ENCODE data around the gene CTBP2. TPM values are rescaled to one million over a fixed set of nuclear protein-coding genes. Genes with fewer than 3 reads are reported as not detected.
A peak's percentile ranks its signal among the peaks of the same experiment; 100 is the strongest.

The CTBP2 gene
- total RNA-seq, 1 donor from 2014 or later, result 90.6 TPM

DNA sequence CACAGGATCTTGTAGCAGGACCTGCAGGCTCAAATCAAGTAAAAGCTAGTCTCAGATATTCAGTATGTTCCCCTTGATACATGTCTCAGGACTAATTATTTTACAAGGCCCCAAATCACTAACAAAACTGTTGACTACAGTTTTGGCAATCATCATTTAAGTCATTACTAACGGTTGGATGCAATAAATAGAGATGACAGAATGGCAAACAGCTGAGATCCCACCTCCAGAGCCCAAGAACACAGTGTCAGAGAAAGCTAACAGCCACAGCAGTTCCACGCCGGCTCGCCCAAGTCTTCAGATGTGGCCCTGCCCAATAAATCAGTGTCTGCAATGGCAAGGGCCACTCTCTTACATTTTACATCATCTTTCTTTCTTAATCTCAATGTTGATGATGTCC lies 87.6 kb downstream of the CTBP2 start:
- Mint-ChIP-seq H3K27me3 (ENCODE audit: low read depth) (no peaks in the 10 kb centered on the region), H3K27ac (ENCODE audit: unreplicated experiment) (no peak overlapping the region), H3K4me1 (ENCODE audit: low read depth) (peaks cover 33% of the 10 kb centered on the region), H3K9me3 (ENCODE audit: low read depth) (no peaks in the 10 kb centered on the region), H3K4me3 (ENCODE audit: unreplicated experiment) (no peak overlapping the region), H3K36me3 (ENCODE audit: low read depth) (peaks cover 12% of the 10 kb centered on the region)
- DNase-seq (ENCODE audit: low spot score), result peak; percentile 28
- TF ChIP-seq, protein P1, sequence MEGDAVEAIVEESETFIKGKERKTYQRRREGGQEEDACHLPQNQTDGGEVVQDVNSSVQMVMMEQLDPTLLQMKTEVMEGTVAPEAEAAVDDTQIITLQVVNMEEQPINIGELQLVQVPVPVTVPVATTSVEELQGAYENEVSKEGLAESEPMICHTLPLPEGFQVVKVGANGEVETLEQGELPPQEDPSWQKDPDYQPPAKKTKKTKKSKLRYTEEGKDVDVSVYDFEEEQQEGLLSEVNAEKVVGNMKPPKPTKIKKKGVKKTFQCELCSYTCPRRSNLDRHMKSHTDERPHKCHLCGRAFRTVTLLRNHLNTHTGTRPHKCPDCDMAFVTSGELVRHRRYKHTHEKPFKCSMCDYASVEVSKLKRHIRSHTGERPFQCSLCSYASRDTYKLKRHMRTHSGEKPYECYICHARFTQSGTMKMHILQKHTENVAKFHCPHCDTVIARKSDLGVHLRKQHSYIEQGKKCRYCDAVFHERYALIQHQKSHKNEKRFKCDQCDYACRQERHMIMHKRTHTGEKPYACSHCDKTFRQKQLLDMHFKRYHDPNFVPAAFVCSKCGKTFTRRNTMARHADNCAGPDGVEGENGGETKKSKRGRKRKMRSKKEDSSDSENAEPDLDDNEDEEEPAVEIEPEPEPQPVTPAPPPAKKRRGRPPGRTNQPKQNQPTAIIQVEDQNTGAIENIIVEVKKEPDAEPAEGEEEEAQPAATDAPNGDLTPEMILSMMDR (IDR thresholded peaks at IDR 0.05), result no peak

DNA sequence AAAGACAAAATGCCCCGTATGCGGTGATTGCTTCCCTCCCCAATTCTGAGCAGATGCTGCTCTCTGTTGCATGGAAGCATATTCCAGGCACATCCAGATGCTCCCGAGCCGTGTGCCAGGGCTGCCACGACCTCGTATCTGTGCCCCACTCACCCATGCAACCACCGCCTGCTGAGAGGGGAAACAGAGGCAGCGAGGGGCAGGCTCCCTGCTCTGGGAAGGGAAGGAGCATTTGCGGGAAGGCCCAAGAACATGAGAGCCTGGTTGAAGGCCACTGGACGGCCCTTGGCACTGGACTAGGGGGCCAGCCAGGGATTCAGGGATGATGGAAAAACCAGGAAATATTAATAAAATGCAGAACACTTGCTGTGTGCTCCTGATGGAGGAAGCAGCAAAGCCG lies 89.4 kb downstream of the CTBP2 start:
- Mint-ChIP-seq H3K27ac (ENCODE audit: unreplicated experiment) (no peak overlapping the region), H3K4me3 (ENCODE audit: unreplicated experiment) (no peak overlapping the region)

DNA sequence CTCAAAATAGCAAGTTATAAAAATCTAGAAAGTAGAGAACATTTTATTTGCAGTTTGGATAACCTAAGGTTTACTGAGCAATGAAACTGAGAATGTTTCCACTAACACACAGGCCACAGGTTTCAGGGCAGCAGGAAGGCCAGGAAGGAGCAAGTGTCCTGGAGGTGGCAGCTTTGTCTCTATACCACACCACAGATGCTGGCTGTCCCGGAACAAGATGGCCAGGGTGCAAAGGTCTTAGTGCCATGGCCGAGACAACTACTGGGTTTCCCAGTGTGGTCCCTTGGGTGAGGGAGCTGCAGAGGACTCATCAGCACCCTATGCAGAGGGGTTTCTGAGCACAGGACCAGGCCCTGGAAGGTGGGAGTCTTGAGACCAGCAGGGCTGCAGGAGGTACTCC lies 92.0 kb downstream of the CTBP2 start:
- H3K4me1 Mint-ChIP-seq (ENCODE audit: low read depth), result peaks cover 56% of the 10 kb centered on the region
- H3K36me3 Mint-ChIP-seq (ENCODE audit: low read depth), result peaks cover 5% of the 10 kb centered on the region
- no peak overlapping the region for H3K27ac Mint-ChIP-seq (ENCODE audit: unreplicated experiment)
- TF ChIP-seq, protein P1 (IDR thresholded peaks at IDR 0.05), result no peak
- H3K9me3 Mint-ChIP-seq (ENCODE audit: low read depth), result no peaks in the 10 kb centered on the region
- DNase-seq (ENCODE audit: low spot score), result no peak
- H3K27me3 Mint-ChIP-seq (ENCODE audit: low read depth), result no peaks in the 10 kb centered on the region
- H3K4me3 Mint-ChIP-seq (ENCODE audit: unreplicated experiment), result no peak overlapping the region

More for the DNA sequence above, 89.4 kb downstream of the CTBP2 start:
- Mint-ChIP-seq H3K4me1 (ENCODE audit: low read depth) (peaks cover 40% of the 10 kb centered on the region), H3K36me3 (ENCODE audit: low read depth) (peaks cover 6% of the 10 kb centered on the region), H3K9me3 (ENCODE audit: low read depth) (no peaks in the 10 kb centered on the region), H3K27me3 (ENCODE audit: low read depth) (no peaks in the 10 kb centered on the region)
- TF ChIP-seq, protein P1 (IDR thresholded peaks at IDR 0.05), result no peak
- DNase-seq (ENCODE audit: low spot score), result peak; percentile 32

DNA sequence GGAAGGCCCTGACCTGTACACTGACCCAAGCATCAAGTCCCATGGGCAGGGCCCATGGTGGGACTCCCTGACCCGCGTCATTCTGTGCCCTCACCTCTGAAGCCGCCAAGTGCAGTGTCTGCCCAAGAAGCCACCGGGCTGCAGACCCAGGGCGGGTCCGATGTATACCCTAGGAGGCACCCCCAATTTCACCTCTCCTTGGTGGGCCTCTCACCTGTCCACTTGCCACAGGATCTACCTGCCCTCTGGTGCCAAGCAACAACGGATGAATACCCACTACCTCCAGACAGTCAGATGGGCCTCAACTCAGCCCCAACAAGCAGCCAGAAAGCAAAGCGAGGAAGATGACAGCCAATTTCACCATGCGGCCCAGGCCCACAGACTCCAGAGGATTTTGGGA lies 92.6 kb downstream of the CTBP2 start:
- peak overlapping the region; percentile 27 for H3K27ac Mint-ChIP-seq (ENCODE audit: unreplicated experiment)
- H3K4me3 Mint-ChIP-seq (ENCODE audit: unreplicated experiment), result no peak overlapping the region
- TF ChIP-seq, protein P1 (IDR thresholded peaks at IDR 0.05), result no peak
- H3K9me3 Mint-ChIP-seq (ENCODE audit: low read depth), result no peaks in the 10 kb centered on the region
- no peaks in the 10 kb centered on the region for H3K27me3 Mint-ChIP-seq (ENCODE audit: low read depth)
- peaks cover 5% of the 10 kb centered on the region for H3K36me3 Mint-ChIP-seq (ENCODE audit: low read depth)
- DNase-seq (ENCODE audit: low spot score), result no peak
- H3K4me1 Mint-ChIP-seq (ENCODE audit: low read depth), result peaks cover 60% of the 10 kb centered on the region

DNA sequence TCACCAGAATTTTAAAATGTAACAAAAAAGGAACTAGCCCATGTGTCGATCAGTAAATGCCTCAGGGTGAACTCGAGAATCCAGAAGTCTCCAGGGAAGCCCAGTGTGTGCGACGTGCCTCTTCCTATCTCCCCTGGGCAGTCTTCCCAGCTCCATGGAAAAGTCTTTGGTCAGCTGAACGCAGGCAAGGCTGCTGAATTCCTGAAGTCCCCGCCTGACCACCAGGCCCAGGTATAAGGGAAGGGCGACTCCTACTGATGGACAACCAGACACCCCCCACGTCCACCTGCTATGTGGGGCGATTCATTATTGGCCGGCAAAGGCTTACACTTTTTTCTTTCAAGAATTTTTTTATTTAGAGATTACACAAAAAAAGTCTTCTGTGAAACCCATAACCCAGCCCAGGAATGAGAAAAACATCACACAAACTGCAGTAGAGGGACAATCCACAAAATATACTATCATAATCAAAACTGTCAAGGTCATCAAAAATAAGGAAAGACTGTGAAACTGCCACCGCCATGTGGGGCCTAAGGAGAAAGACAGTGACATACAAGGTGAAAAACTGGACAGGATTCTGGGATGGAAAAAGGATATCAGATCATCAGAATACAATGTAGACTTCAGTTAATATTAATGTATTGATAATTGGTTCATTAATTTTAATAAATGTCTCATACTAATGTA lies 93.5 kb downstream of the CTBP2 start:
- no peak overlapping the region for H3K4me3 Mint-ChIP-seq (ENCODE audit: unreplicated experiment)
- no peak for DNase-seq (ENCODE audit: low spot score)
- H3K27me3 Mint-ChIP-seq (ENCODE audit: low read depth), result no peaks in the 10 kb centered on the region
- peak overlapping the region; percentile 0 for H3K27ac Mint-ChIP-seq (ENCODE audit: unreplicated experiment)
- no peaks in the 10 kb centered on the region for H3K9me3 Mint-ChIP-seq (ENCODE audit: low read depth)
- H3K36me3 Mint-ChIP-seq (ENCODE audit: low read depth), result peaks cover 5% of the 10 kb centered on the region
- TF ChIP-seq, protein P1 (IDR thresholded peaks at IDR 0.05), result no peak
- H3K4me1 Mint-ChIP-seq (ENCODE audit: low read depth), result peaks cover 66% of the 10 kb centered on the region
